SJCRH30 (cell line): ENCODE results near the gene VARS2. TPM values are rescaled to one million over a fixed set of nuclear protein-coding genes. Genes with fewer than 3 reads are reported as not detected.

Experiments used
- DNase-seq, 2 experiments: peaks; one replicate each; pipeline ENCODE4 v3.0.0-alpha.2; 2015 to 2020
- H3K27ac ChIP-seq: fragments of 250-450 bp; sonication (Bioruptor Pico); 2 replicates; pipeline ENCODE4 v1.5.1; 2020; ENCODE audit warnings: mild to moderate bottlenecking, moderate library complexity
- H3K27me3 ChIP-seq: fragments of 250-450 bp; sonication (Bioruptor Pico); 2 replicates; pipeline ENCODE4 v1.5.1; 2020; ENCODE audit warnings: mild to moderate bottlenecking, moderate library complexity
- H3K36me3 ChIP-seq: fragments of 250-450 bp; sonication (Bioruptor Pico); 2 replicates; pipeline ENCODE4 v1.5.1; 2020; ENCODE audit warnings: mild to moderate bottlenecking, moderate library complexity
- H3K4me1 ChIP-seq: fragments of 250-450 bp; sonication (Bioruptor Pico); 2 replicates; pipeline ENCODE4 v1.5.1; 2020; ENCODE audit warnings: mild to moderate bottlenecking, moderate library complexity
- H3K4me3 ChIP-seq: fragments of 250-450 bp; sonication (Bioruptor Pico); 2 replicates; pipeline ENCODE4 v1.5.1; 2020; ENCODE audit warnings: mild to moderate bottlenecking, moderate library complexity
- H3K9me3 ChIP-seq: fragments of 250-450 bp; sonication (Bioruptor Pico); replicated peaks from 2 replicates; pipeline ENCODE4 v1.5.1; 2020; ENCODE audit warnings: mild to moderate bottlenecking, moderate library complexity
- total RNA-seq: library from RNA; depleted of rRNA; stranded (reverse); fragments of >200 nt; shearing (Covaris generic); gene quantifications from 2 replicates; pipeline ENCODE4 v1.2.3, GENCODE V29; 2014

VARS2 gene
- total RNA-seq, 1 experiment from 2014 or later = 21.3 TPM

- peaks cover 22% of the 10 kb centered on the region for H3K4me1 ChIP-seq
- H3K27me3 ChIP-seq = no peaks in the 10 kb centered on the region
- H3K4me3 ChIP-seq = peak overlapping the region; percentile 68
- DNase-seq = peak; percentile 74 to 80
- H3K36me3 ChIP-seq = no peaks in the 10 kb centered on the region
- peak overlapping the region; percentile 94 for H3K27ac ChIP-seq
- no peaks in the 10 kb centered on the region for H3K9me3 ChIP-seq
Measured at GRCh38 chr6:30881392-30882203, 32.4 kb upstream of the VARS2 start.

- H3K27ac ChIP-seq = peak overlapping the region; percentile 94
- peaks cover 26% of the 10 kb centered on the region for H3K4me1 ChIP-seq
Measured at GRCh38 chr6:30882204-30882758, 31.8 kb upstream of the VARS2 start.

GRCh38 chr6:30882759-30883684, 31.0 kb upstream of the VARS2 start:
- Histone ChIP-seq H3K4me1 (peaks cover 26% of the 10 kb centered on the region), H3K27me3 (no peaks in the 10 kb centered on the region), H3K27ac (peak overlapping the region; percentile 94), H3K9me3 (no peaks in the 10 kb centered on the region), H3K36me3 (no peaks in the 10 kb centered on the region; the same call in 1 of the 2 replicates), H3K4me3 (peak overlapping the region; percentile 68)
- DNase-seq = peak; percentile 62 to 70

More at GRCh38 chr6:30882204-30882758, 31.8 kb upstream of the VARS2 start:
- Histone ChIP-seq H3K4me3 (peak overlapping the region; percentile 68), H3K36me3 (no peaks in the 10 kb centered on the region), H3K27me3 (no peaks in the 10 kb centered on the region), H3K9me3 (no peaks in the 10 kb centered on the region)
- DNase-seq = peak; percentile 66 to 69

GRCh38 chr6:30883685-30884520, 30.1 kb upstream of the VARS2 start, which contains the start of gene DDR1:
TSS of gene DDR1 (plus strand) at chr6:30884519. CDS start at chr6:30888730, 4,211 bp downstream.
- H3K4me1 ChIP-seq = peaks cover 26% of the 10 kb centered on the region
- no peaks in the 10 kb centered on the region for H3K27me3 ChIP-seq
- peak within 1 kb of the TSS; percentile 94 for H3K27ac ChIP-seq
- DNase-seq = peak; percentile 84
- peaks cover 2% of the 10 kb centered on the region for H3K36me3 ChIP-seq
- no peaks in the 10 kb centered on the region for H3K9me3 ChIP-seq
- peak within 1 kb of the TSS; percentile 68 for H3K4me3 ChIP-seq

- no peaks in the 10 kb centered on the region for H3K9me3 ChIP-seq
- peak; percentile 57 to 67 for DNase-seq
- peaks cover 5% of the 10 kb centered on the region for H3K36me3 ChIP-seq
- H3K27me3 ChIP-seq = no peaks in the 10 kb centered on the region
- peak overlapping the region; percentile 94 for H3K27ac ChIP-seq
- peak overlapping the region; percentile 68 for H3K4me3 ChIP-seq
- peaks cover 29% of the 10 kb centered on the region for H3K4me1 ChIP-seq
Measured at GRCh38 chr6:30884521-30885480, 29.2 kb upstream of the VARS2 start.

DNA sequence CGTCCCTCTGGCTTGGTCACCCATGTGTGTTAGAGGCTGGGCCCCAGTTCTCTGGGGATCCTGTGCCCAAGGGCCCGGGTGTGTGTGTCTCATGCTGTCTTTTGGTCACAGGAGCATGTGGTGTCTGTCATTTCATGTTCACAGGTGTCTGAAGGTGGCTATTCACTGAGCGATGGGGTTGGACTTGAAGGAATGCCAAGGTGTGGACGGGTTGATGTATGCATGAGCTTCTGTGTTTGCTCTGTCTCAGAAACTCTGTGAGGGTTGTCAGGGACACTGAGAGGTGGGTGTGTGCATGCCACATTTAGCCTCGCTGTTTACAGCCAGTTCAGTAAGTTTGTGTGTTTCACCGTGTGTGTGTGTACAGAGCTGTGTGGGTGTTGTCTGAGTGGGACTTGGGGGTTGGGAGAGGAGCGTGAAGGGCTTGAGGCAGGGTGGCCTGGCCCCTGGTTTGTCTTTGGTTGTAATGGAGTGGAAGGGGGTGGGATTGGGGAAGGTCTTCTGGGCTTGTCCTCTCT, 28.5 kb upstream of the VARS2 start:
- Histone ChIP-seq H3K9me3 (no peaks in the 10 kb centered on the region), H3K4me1 (peaks cover 37% of the 10 kb centered on the region), H3K27ac (peak overlapping the region; percentile 94), H3K36me3 (peaks cover 7% of the 10 kb centered on the region), H3K4me3 (peak overlapping the region; percentile 68), H3K27me3 (no peaks in the 10 kb centered on the region)
- peak in 1 of 2 experiments; percentile 32 for DNase-seq

DNA sequence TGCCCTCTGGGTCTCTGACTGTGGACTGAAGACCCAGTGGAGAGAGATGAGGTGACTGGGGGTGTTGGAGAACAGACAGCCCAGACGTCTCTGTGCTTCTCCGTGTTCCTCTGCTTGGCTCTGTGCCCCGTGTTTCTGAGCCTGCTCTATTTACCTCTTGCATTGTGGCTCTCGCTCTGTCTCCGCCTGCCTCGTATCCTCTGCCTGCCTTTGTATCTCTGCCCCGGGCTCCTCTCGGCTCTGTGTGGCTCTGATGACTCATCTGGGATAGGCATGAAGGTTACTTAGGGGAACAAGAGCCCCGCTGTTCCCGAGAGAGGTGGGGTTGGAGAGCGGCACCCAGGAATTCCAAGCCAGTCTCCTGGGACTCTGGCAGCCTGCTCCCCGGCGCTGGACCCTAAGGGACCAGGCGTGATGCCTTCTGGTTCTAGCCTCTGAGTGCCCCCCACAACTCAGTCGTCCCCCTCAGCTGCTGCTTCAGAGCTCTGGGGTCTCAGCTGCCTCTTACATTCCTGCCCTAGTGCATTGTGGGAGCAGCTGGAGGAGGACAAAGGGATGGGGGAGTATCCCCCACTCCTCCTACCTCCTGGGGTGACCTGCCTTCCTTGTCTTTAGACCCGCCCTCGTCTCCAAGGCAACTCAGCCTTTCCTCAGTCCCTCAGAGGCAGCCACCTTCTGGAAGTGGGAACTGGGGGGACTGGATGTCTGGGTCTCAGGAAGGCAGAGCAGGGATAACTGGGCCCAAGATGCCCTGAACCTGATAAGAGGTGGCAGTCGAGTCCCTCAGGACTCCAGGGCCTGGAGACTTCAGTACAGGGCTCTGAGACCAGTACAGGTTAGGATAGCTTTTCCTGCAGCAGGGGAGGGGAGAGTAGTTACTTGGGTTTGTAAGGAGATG, 27.8 kb upstream of the VARS2 start:
- H3K27me3 ChIP-seq = no peaks in the 10 kb centered on the region
- peaks cover 14% of the 10 kb centered on the region for H3K36me3 ChIP-seq
- H3K4me1 ChIP-seq = peaks cover 41% of the 10 kb centered on the region
- DNase-seq = peak; percentile 91 to 92
- H3K27ac ChIP-seq = peak overlapping the region; percentile 94
- peak overlapping the region; percentile 68 for H3K4me3 ChIP-seq
- no peaks in the 10 kb centered on the region for H3K9me3 ChIP-seq

DNA sequence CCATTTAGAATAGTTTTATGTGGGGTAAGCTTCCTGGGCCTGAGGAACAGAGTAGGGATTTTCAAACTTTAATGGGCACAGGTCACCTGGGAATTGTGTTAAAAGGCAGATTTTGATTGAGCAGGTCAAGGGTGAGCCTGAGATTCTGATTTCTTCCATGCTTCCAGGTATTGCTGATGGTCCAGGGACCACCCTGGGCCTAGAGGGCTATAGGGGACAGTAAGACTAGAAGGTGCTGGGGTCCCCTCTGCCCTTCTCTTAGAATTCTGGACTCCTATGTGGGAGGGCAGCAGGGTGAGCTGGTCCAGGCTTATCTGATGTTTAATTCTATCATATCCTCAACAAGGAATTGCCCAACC, 27.2 kb upstream of the VARS2 start:
- Histone ChIP-seq H3K4me3 (peak overlapping the region; percentile 68), H3K27ac (peak overlapping the region; percentile 94), H3K36me3 (peaks cover 18% of the 10 kb centered on the region), H3K4me1 (peaks cover 36% of the 10 kb centered on the region), H3K27me3 (no peaks in the 10 kb centered on the region), H3K9me3 (no peaks in the 10 kb centered on the region)
- no peak for DNase-seq

DNA sequence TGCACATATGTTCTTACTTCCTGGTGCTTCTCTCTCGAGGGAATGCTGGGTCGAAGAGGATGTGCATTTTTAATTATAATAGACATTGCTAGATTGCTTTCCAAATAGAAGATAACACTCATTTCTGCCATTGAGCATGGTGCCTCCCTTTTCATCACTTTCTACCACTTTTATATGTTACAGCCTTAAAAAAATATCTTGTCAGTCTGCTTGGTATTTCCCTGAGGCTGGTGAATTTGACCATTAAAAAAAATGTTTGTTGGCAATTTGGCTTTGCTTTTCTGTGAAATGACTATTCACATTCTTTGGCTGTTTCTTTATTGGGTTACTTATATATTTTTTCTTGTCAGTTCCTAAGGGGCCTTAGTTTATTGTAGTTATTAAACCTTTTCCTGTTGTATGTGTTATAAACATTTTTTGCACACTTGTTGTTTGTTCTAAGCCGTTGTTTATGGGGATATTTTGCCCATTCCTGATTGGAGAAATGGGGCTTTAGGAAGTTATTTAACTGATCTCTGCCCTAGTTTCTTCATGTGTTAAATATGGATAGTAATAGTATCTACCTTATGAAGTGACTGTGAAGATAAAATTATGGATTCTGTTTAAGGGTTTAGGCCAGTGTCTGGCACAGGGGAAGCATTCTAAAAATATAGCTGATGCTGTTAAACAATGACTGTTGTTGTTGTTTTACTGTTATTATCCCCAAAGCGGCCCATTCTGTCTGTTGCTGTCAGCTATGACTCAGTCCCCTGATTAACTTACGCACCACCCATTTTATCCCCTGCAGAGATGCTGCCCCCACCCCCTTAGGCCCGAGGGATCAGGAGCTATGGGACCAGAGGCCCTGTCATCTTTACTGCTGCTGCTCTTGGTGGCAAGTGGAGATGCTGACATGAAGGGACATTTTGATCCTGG, 25.9 kb upstream of the VARS2 start:
- H3K4me1 ChIP-seq = peaks cover 27% of the 10 kb centered on the region
- DNase-seq = no peak
- peaks cover 31% of the 10 kb centered on the region for H3K36me3 ChIP-seq
- H3K4me3 ChIP-seq = no peak overlapping the region
- H3K27ac ChIP-seq = no peak overlapping the region
- no peaks in the 10 kb centered on the region for H3K27me3 ChIP-seq
- H3K9me3 ChIP-seq = no peaks in the 10 kb centered on the region

DNA sequence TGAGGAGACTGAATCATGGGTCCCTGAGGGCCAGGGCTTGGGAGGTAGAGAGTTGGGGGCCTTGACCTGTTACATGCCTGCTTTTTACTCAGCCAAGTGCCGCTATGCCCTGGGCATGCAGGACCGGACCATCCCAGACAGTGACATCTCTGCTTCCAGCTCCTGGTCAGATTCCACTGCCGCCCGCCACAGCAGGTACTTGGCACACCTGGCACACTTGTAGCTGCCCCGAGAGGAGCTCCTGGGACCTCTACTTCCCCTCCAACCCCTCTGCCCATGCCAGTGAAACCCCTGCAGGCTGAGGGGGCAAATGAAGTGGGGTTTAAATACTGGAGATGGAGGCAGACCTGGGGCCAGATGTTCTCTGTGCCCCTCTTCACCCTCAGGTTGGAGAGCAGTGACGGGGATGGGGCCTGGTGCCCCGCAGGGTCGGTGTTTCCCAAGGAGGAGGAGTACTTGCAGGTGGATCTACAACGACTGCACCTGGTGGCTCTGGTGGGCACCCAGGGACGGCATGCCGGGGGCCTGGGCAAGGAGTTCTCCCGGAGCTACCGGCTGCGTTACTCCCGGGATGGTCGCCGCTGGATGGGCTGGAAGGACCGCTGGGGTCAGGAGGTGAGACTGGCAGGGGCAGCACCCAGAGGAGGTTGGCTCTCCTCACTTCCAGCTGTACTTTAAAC, 25.1 kb upstream of the VARS2 start:
- Histone ChIP-seq H3K9me3 (no peaks in the 10 kb centered on the region), H3K4me3 (no peak overlapping the region), H3K27me3 (no peaks in the 10 kb centered on the region), H3K27ac (no peak overlapping the region), H3K36me3 (peaks cover 33% of the 10 kb centered on the region), H3K4me1 (peaks cover 22% of the 10 kb centered on the region)
- DNase-seq = no peak

DNA sequence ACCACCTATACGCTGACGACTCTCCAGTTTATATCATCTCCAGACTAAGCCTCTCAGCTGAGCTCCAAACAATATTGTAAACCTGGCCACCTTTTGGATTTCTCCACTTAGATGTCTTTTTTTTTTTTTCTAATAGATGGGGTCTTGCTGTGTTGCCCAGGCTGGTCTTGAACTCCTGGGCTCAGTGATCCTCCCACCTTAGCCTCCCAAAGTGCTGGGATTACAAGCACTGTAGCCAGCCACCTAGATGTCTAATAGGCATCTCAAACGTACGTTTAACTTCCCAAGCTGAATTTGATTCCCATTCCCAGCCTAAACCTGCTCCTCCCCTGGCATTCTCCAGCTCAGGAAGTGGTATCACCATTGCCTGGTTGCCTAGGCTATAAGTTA, 24.5 kb upstream of the VARS2 start:
- peaks cover 39% of the 10 kb centered on the region for H3K36me3 ChIP-seq
- H3K27me3 ChIP-seq = no peaks in the 10 kb centered on the region
- peaks cover 22% of the 10 kb centered on the region for H3K4me1 ChIP-seq
- no peak for DNase-seq
- no peak overlapping the region for H3K4me3 ChIP-seq
- H3K9me3 ChIP-seq = no peaks in the 10 kb centered on the region
- H3K27ac ChIP-seq = peak overlapping the region; percentile 46; the same call in 1 of the 2 replicates
